Kidney epithelial cell (primary cell): Measurements from ENCODE around the gene COCH. TPM values are rescaled to one million over a fixed set of nuclear protein-coding genes. Genes with fewer than 3 reads are reported as not detected.
A peak's percentile ranks its signal among the peaks of the same experiment; 100 is the strongest.

ENCODE experiments used
- DNase-seq: peaks from one replicate; pipeline ENCODE4 v3.0.0-alpha.2; 2010; ENCODE audit warnings: low read depth
- H3K27me3 ChIP-seq: 2 replicates; pipeline ENCODE4 v1.6.0; 2011; ENCODE audit warnings: low read length; ENCODE audit not compliant: control insufficient read depth, insufficient read depth
- H3K36me3 ChIP-seq: 2 replicates; pipeline ENCODE4 v1.5.1; 2011; ENCODE audit warnings: low read length; ENCODE audit not compliant: control insufficient read depth, insufficient read depth
- H3K4me3 ChIP-seq: 2 replicates; pipeline ENCODE4 v1.5.1; 2011; ENCODE audit warnings: low read depth, mild to moderate bottlenecking, control low read depth, low read length
- CTCF ChIP-seq: IDR thresholded peaks from 2 replicates; pipeline ENCODE4 v1.5.1; 2011; ENCODE audit warnings: mild to moderate bottlenecking, moderate library complexity, low read length, control low read depth, inconsistent platforms; ENCODE audit not compliant: insufficient read depth, poor library complexity, severe bottlenecking
- total RNA-seq: library from RNA; depleted of rRNA; stranded (reverse); fragments of >200 nt; gene quantifications from 2 replicates; pipeline ENCODE4 v1.2.3, GENCODE V29; 2015

Gene COCH
- total RNA-seq, 1 donor from 2014 or later, result 16.4 TPM

- no peaks in the 10 kb centered on the region for H3K27me3 ChIP-seq
- DNase-seq, result no peak
- no peak for TF ChIP-seq CTCF
- no peak overlapping the region for H3K4me3 ChIP-seq
- H3K36me3 ChIP-seq, result no peaks in the 10 kb centered on the region
Observed at GRCh38 chr14:30903285-30904124, 29.1 kb downstream of the COCH start.

DNA sequence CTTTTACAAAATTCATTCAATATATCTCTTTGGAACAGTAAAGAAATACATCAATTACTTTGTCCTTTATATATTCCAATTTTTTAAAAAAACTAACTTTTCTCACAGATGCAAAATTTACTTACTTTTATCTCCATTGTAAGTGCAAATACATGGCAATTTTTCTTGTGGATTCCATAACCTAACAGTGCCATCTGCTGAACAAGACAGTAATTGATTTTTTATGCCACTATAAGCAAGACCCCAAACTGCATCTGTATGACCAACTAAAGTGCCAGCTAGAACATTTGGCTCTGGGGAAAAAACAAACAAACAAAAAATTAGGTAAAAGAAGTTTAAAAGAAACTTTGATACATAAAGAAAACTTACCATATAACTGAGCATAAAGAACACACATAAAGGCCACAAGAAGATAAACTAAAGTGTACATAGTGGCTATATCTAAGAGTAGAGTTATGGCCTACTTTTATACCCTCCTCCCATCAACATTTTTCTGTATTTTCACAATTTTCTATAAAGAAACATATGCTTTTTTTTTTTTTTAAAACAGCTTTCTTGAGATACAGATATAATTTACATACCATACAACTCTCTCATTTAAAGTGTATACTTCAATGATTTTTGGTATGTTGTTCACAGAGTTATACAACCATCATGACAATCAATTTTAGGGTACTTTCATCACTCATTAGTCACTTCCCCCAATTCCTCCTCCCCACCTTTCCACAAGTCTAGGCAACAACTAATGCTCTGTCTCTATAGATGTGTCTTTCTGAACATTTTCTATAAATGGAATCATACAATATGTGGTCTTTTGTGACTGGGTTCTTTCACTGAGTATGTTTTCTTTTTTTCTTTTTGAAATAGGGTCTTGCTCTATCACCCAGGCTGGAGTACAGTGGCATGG, 32.6 kb downstream of the COCH start:
- DNase-seq, result no peak
- peak; percentile 15 for TF ChIP-seq CTCF
- H3K27me3 ChIP-seq, result no peaks in the 10 kb centered on the region
- H3K4me3 ChIP-seq, result no peak overlapping the region
- no peaks in the 10 kb centered on the region for H3K36me3 ChIP-seq

DNA sequence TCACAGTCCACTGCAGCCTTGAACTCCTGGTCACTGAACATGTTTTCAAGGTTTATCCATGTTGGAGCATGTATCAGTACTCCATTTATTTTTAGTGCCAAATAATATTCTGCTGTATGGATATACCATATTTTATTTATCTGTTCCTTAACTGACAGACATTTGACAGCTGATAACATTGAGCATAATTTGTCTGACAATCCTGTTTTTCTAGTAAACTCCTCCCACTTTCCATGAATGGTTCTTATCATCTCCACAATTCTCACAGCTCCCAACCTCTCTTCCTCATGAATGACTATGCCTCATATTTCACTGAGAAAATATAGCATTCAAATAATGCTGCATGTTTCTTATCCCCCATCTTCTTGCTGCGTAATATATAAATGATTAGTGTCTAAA, 33.3 kb downstream of the COCH start:
- DNase-seq, result no peak
- Histone ChIP-seq H3K4me3 (no peak overlapping the region), H3K27me3 (no peaks in the 10 kb centered on the region), H3K36me3 (no peaks in the 10 kb centered on the region)
- TF ChIP-seq CTCF, result no peak

GRCh38 chr14:30908826-30909225, 34.5 kb downstream of the COCH start:
- Histone ChIP-seq H3K27me3 (no peaks in the 10 kb centered on the region), H3K36me3 (no peaks in the 10 kb centered on the region), H3K4me3 (no peak overlapping the region)
- TF ChIP-seq CTCF, result no peak
- no peak for DNase-seq

DNA sequence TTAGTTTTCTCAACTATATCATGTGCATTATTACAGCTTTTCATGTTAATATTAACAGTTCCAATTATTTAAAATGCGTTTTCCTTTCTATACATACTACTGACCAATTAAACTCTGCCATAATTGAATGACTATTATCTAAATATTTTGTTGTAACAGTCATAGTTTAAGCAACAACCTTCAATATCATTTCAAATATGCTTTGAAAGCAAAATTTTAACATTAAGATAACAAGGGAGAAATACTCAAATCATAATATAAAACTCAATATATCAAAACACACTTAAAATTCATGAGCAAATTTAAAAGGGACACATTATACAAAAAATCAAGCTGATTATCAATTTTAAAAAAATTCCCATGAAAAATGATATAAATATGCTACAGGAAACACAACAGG, 40.5 kb downstream of the COCH start:
- H3K4me3 ChIP-seq, result no peak overlapping the region
- no peaks in the 10 kb centered on the region for H3K36me3 ChIP-seq
- DNase-seq, result no peak
- H3K27me3 ChIP-seq, result no peaks in the 10 kb centered on the region
- TF ChIP-seq CTCF, result no peak
